HEK293 (cell line): Measurements from ENCODE around the gene PPM1F.

Experiments used
- TCF7L2 ChIP-seq: IDR thresholded peaks from 2 replicates; pipeline ENCODE4 v1.6.1; 2011; ENCODE audit warnings: low read depth, mild to moderate bottlenecking, inconsistent platforms, low read length, moderate library complexity, borderline replicate concordance
- ZNF529 ChIP-seq: fragments of 450-650 bp; formaldehyde crosslinking; IDR thresholded peaks from 2 replicates; pipeline ENCODE4 v1.5.1; 2017; ENCODE audit warnings: missing genetic modification characterization, missing biosample characterization; ENCODE audit not compliant: insufficient replicate concordance
- ZNF600 ChIP-seq: fragments of 450-650 bp; formaldehyde crosslinking; IDR thresholded peaks from 2 replicates; pipeline ENCODE4 v1.5.1; 2016; ENCODE audit warnings: missing biosample characterization, missing genetic modification characterization
- TF ChIP-seq, protein P1 (sequence below): fragments of 450-650 bp; formaldehyde crosslinking; IDR thresholded peaks from 2 replicates; pipeline ENCODE4 v1.5.1; 2016; ENCODE audit warnings: missing biosample characterization, missing genetic modification characterization

DNA sequence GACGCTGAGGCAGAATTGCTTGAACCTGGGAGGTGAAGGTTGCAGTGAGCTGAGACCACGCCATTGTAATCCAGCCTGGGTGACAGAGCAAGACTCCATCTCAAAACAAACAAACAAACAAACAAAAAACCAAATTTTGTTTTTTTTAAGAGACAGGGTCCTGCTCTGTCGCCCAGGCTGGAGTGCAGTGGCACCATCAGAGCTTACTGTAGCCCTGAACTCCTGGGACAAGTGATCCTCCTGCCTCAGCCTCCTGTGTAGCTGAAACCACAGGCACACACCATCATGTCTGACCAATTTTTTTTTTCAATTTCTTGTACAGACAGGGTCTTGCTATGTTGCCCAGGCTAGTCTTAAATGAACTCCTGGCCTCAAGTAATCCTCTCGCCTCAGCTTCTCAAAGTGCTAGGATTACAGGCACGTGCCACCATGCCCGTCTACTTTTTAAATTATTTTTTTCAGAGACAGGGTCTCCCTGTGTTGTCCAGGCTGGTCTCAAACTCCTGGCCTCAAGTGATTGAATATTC is 13.2 kb upstream of the PPM1F start:
- TF ChIP-seq ZNF600 (tag by site-specific recombination) (no peak), TCF7L2 (no peak), ZNF529 (tag by site-specific recombination) (no peak)
- TF ChIP-seq, protein P1, sequence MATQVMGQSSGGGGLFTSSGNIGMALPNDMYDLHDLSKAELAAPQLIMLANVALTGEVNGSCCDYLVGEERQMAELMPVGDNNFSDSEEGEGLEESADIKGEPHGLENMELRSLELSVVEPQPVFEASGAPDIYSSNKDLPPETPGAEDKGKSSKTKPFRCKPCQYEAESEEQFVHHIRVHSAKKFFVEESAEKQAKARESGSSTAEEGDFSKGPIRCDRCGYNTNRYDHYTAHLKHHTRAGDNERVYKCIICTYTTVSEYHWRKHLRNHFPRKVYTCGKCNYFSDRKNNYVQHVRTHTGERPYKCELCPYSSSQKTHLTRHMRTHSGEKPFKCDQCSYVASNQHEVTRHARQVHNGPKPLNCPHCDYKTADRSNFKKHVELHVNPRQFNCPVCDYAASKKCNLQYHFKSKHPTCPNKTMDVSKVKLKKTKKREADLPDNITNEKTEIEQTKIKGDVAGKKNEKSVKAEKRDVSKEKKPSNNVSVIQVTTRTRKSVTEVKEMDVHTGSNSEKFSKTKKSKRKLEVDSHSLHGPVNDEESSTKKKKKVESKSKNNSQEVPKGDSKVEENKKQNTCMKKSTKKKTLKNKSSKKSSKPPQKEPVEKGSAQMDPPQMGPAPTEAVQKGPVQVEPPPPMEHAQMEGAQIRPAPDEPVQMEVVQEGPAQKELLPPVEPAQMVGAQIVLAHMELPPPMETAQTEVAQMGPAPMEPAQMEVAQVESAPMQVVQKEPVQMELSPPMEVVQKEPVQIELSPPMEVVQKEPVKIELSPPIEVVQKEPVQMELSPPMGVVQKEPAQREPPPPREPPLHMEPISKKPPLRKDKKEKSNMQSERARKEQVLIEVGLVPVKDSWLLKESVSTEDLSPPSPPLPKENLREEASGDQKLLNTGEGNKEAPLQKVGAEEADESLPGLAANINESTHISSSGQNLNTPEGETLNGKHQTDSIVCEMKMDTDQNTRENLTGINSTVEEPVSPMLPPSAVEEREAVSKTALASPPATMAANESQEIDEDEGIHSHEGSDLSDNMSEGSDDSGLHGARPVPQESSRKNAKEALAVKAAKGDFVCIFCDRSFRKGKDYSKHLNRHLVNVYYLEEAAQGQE (tag by site-specific recombination), result no peak
